Muscle of leg (tissue), 11 donors: Measurements from ENCODE around the gene RNF38. TPM values are rescaled to one million over a fixed set of nuclear protein-coding genes. Genes with fewer than 3 reads are reported as not detected.
"Not testable (repeated sequence)": the region's sequence is repeated elsewhere in the genome, so short reads cannot be mapped to it uniquely, and the experiment has no call there.

Experiments
- DNase-seq: peaks from one replicate; pipeline ENCODE4 v3.0.0; 2013
- H3K27ac ChIP-seq: one replicate; pipeline ENCODE4 v1.5.1; 2013; ENCODE audit warnings: mild to moderate bottlenecking, low read length, control low read depth
- H3K27me3 ChIP-seq: one replicate; pipeline ENCODE4 v1.6.1; 2013; ENCODE audit warnings: low read length; ENCODE audit not compliant: control insufficient read depth, insufficient read depth
- H3K36me3 ChIP-seq: one replicate; pipeline ENCODE4 v1.6.1; 2013; ENCODE audit warnings: low read length; ENCODE audit not compliant: control insufficient read depth, insufficient read depth
- H3K4me1 ChIP-seq: one replicate; pipeline ENCODE4 v1.6.1; 2013; ENCODE audit warnings: low read length; ENCODE audit not compliant: control insufficient read depth, insufficient read depth
- H3K4me3 ChIP-seq: one replicate; pipeline ENCODE4 v1.5.1; 2013; ENCODE audit warnings: low read length, control low read depth
- H3K9me3 ChIP-seq: replicated peaks from 2 replicates; pipeline ENCODE4 v1.6.1; 2013; ENCODE audit warnings: low read depth, low read length; ENCODE audit not compliant: control insufficient read depth
- WGBS: methylation state at CpG from one replicate; pipeline ENCODE4 v1.1.5; 2013; ENCODE audit warnings: missing lambda C conversion rate; ENCODE audit not compliant: insufficient coverage; 5-methylcytosine and 5-hydroxymethylcytosine counted together
- polyA plus RNA-seq, 8 donors: library from polyadenylated mRNA; unstranded; fragments of 120-200 nt; gene quantifications; one replicate each; pipeline versions ENCODE4 v1.2.1 to v1.2.3, GENCODE V29; 2013; ENCODE audit warnings: inconsistent platforms in 1 of 8, low replicate concordance in 1 of 8; ENCODE audit not compliant: insufficient read length in 8 of 8, insufficient read depth in 1 of 8
- total RNA-seq: library from RNA; stranded (reverse); fragments of 120-200 nt; gene quantifications from one replicate; pipeline ENCODE4 v1.2.4, GENCODE V29; 2013

Gene RNF38
- total and polyA plus RNA-seq, 9 donors = 12.1 to 25.5 (median 22.5) TPM

GRCh38 chr9:36392489-36392888 is 7.6 kb downstream of the RNF38 start:
- H3K27ac ChIP-seq = peak overlapping the region; percentile 4
- no CpG with 5 or more reads among the region's 1 CpG for WGBS
- no peaks in the 10 kb centered on the region for H3K9me3 ChIP-seq
- no peak overlapping the region for H3K4me3 ChIP-seq
- H3K27me3 ChIP-seq = no peaks in the 10 kb centered on the region
- no peaks in the 10 kb centered on the region for H3K4me1 ChIP-seq
- peaks cover 12% of the 10 kb centered on the region for H3K36me3 ChIP-seq
- DNase-seq = no peak

- H3K9me3 ChIP-seq = no peaks in the 10 kb centered on the region
- no peak overlapping the region for H3K27ac ChIP-seq
- WGBS = no CpG with 5 or more reads among the region's 2 CpGs
- H3K4me1 ChIP-seq = no peaks in the 10 kb centered on the region
- H3K27me3 ChIP-seq = no peaks in the 10 kb centered on the region
- no peak overlapping the region for H3K4me3 ChIP-seq
- peaks cover 13% of the 10 kb centered on the region for H3K36me3 ChIP-seq
- no peak for DNase-seq
Measured at GRCh38 chr9:36389590-36389989, 10.5 kb downstream of the RNF38 start.

- not testable (repeated sequence) for H3K4me1 ChIP-seq, H3K4me3 ChIP-seq, H3K36me3 ChIP-seq, H3K9me3 ChIP-seq, H3K27ac ChIP-seq, DNase-seq, H3K27me3 ChIP-seq
- WGBS = 80% methylated on average over 1 of the region's 7 CpGs
Measured at GRCh38 chr9:36386396-36386965, 13.6 kb downstream of the RNF38 start.

- DNase-seq = no peak
- Histone ChIP-seq H3K4me1 (no peaks in the 10 kb centered on the region), H3K27ac (no peak overlapping the region)
Measured at GRCh38 chr9:36382484-36382883, 17.6 kb downstream of the RNF38 start.

GRCh38 chr9:36364577-36364976 is 35.5 kb downstream of the RNF38 start:
- Histone ChIP-seq H3K27ac (no peak overlapping the region), H3K27me3 (no peaks in the 10 kb centered on the region), H3K4me1 (no peaks in the 10 kb centered on the region), H3K4me3 (no peak overlapping the region), H3K9me3 (no peaks in the 10 kb centered on the region), H3K36me3 (peaks cover 29% of the 10 kb centered on the region)
- WGBS = 100% methylated on average over 1 of the region's 1 CpG
- no peak for DNase-seq

More at GRCh38 chr9:36382484-36382883, 17.6 kb downstream of the RNF38 start:
- Histone ChIP-seq H3K9me3 (no peaks in the 10 kb centered on the region), H3K4me3 (no peak overlapping the region), H3K36me3 (peaks cover 6% of the 10 kb centered on the region), H3K27me3 (no peaks in the 10 kb centered on the region)

- Histone ChIP-seq H3K36me3 (peaks cover 23% of the 10 kb centered on the region), H3K27ac (no peak overlapping the region), H3K9me3 (no peaks in the 10 kb centered on the region), H3K27me3 (no peaks in the 10 kb centered on the region), H3K4me3 (no peak overlapping the region), H3K4me1 (no peaks in the 10 kb centered on the region)
- DNase-seq = no peak
- WGBS = no CpG with 5 or more reads among the region's 3 CpGs
Measured at GRCh38 chr9:36363448-36363847, 36.6 kb downstream of the RNF38 start.

GRCh38 chr9:36358486-36358885 is 41.6 kb downstream of the RNF38 start:
- Histone ChIP-seq H3K4me3 (no peak overlapping the region), H3K27ac (no peak overlapping the region), H3K4me1 (no peaks in the 10 kb centered on the region), H3K27me3 (no peaks in the 10 kb centered on the region), H3K36me3 (peaks cover 22% of the 10 kb centered on the region), H3K9me3 (no peaks in the 10 kb centered on the region)
- 88% methylated on average over 3 of the region's 5 CpGs for WGBS
- no peak for DNase-seq

- Histone ChIP-seq H3K4me3 (no peak overlapping the region), H3K4me1 (no peaks in the 10 kb centered on the region), H3K27ac (no peak overlapping the region), H3K36me3 (peaks cover 22% of the 10 kb centered on the region), H3K27me3 (no peaks in the 10 kb centered on the region), H3K9me3 (no peaks in the 10 kb centered on the region)
- no CpG with 5 or more reads among the region's 1 CpG for WGBS
- no peak for DNase-seq
Measured at GRCh38 chr9:36357639-36358038, 42.4 kb downstream of the RNF38 start.

- Histone ChIP-seq H3K27me3 (no peaks in the 10 kb centered on the region), H3K9me3 (no peaks in the 10 kb centered on the region), H3K36me3 (peaks cover 44% of the 10 kb centered on the region), H3K4me3 (no peak overlapping the region), H3K27ac (no peak overlapping the region), H3K4me1 (no peaks in the 10 kb centered on the region)
- DNase-seq = no peak
- WGBS = 100% methylated on average over 1 of the region's 3 CpGs
Measured at GRCh38 chr9:36346569-36346968, 53.5 kb downstream of the RNF38 start.

GRCh38 chr9:36345103-36345846 is 54.8 kb downstream of the RNF38 start:
- H3K27me3 ChIP-seq = no peaks in the 10 kb centered on the region
- no peak for DNase-seq
- H3K4me1 ChIP-seq = no peaks in the 10 kb centered on the region
- H3K27ac ChIP-seq = no peak overlapping the region
- H3K4me3 ChIP-seq = no peak overlapping the region
- peaks cover 43% of the 10 kb centered on the region for H3K36me3 ChIP-seq
- H3K9me3 ChIP-seq = no peaks in the 10 kb centered on the region
- WGBS = 100% methylated on average over 1 of the region's 6 CpGs
